Stimulated activated CD4-positive, alpha-beta T cell treated with anti-CD3 and anti-CD28 coated beads, Interleukin-4, amount 100 ng/mL, for 1 hour (primary cell): ENCODE results near the gene POLR2I.
A peak's percentile ranks its signal among the peaks of the same experiment; 100 is the strongest.
"Not testable (repeated sequence)": the region's sequence is repeated elsewhere in the genome, so short reads cannot be mapped to it uniquely, and the experiment has no call there.

Experiments
- DNase-seq: peaks from one replicate; pipeline ENCODE4 v3.0.0-alpha.2; 2020

Gene POLR2I

GRCh38 chr19:36114721-36115452 is at the start of gene POLR2I:
TSS of gene POLR2I (minus strand) at chr19:36114875. CDS start at chr19:36114856, 19 bp downstream.
- peak; percentile 98 for DNase-seq

GRCh38 chr19:36163813-36164212 is 49.1 kb upstream of the POLR2I start:
- DNase-seq, result no peak

GRCh38 chr19:36160821-36161596 is 46.3 kb upstream of the POLR2I start:
- no peak for DNase-seq

GRCh38 chr19:36153126-36153525 is 38.5 kb upstream of the POLR2I start:
- DNase-seq, result no peak

- DNase-seq, result no peak
Measured at GRCh38 chr19:36152352-36153091, 37.8 kb upstream of the POLR2I start, which contains the start of gene COX7A1. TSS of gene COX7A1 (minus strand) at chr19:36152447. CDS start at chr19:36152407, 40 bp downstream.

- DNase-seq, result no peak
Measured at GRCh38 chr19:36152019-36152351, 37.3 kb upstream of the POLR2I start.

GRCh38 chr19:36151144-36152018 is 36.7 kb upstream of the POLR2I start:
- no peak for DNase-seq

GRCh38 chr19:36150586-36150985 is 35.9 kb upstream of the POLR2I start:
- no peak for DNase-seq

- no peak for DNase-seq
Measured at GRCh38 chr19:36149673-36150406, 35.2 kb upstream of the POLR2I start.

GRCh38 chr19:36144624-36145023 is 29.9 kb upstream of the POLR2I start:
- no peak for DNase-seq

GRCh38 chr19:36142496-36142895 is 27.8 kb upstream of the POLR2I start:
- no peak for DNase-seq

GRCh38 chr19:36142046-36142445 is 27.4 kb upstream of the POLR2I start:
- DNase-seq, result no peak

- peak; percentile 88 for DNase-seq
Measured at GRCh38 chr19:36141039-36141927, 26.6 kb upstream of the POLR2I start.

- DNase-seq, result peak; percentile 48
Measured at GRCh38 chr19:36140304-36141038, 25.8 kb upstream of the POLR2I start.

- peak; percentile 90 for DNase-seq
Measured at GRCh38 chr19:36139473-36140303, 25.0 kb upstream of the POLR2I start, which contains the start of gene CAPNS1. TSS of gene CAPNS1 (plus strand) at chr19:36140066. CDS start at chr19:36141012, 946 bp downstream.

GRCh38 chr19:36139120-36139472 is 24.4 kb upstream of the POLR2I start:
- DNase-seq, result no peak

GRCh38 chr19:36136964-36137686 is 22.4 kb upstream of the POLR2I start:
- DNase-seq, result no peak

GRCh38 chr19:36134867-36135266 is 20.2 kb upstream of the POLR2I start:
- not testable (repeated sequence) for DNase-seq
